Smooth muscle cell (in vitro differentiated cells): ENCODE results near the gene TMEM168. TPM values are rescaled to one million over a fixed set of nuclear protein-coding genes. Genes with fewer than 3 reads are reported as not detected.

Source experiments
- DNase-seq: peaks from one replicate; lab custom pipeline; 2025; ENCODE audit not compliant: unreplicated experiment; lab: John Stamatoyannopoulos, UW
- H2AFZ ChIP-seq: fragments of 200-600 bp; sonication (generic); 2 replicates; pipeline ENCODE4 v1.6.0; 2016; ENCODE audit warnings: antibody characterized with exemption, low read depth, mild to moderate bottlenecking
- H3F3A ChIP-seq: fragments of 200-600 bp; sonication (generic); 2 replicates; pipeline ENCODE4 v1.6.0; 2017; ENCODE audit warnings: antibody characterized with exemption, low read depth
- H3K27ac ChIP-seq: fragments of 200-600 bp; sonication (generic); 2 replicates; pipeline ENCODE4 v1.5.1; 2016; ENCODE audit warnings: low read depth, mild to moderate bottlenecking
- H3K27me3 ChIP-seq: fragments of 200-600 bp; sonication (generic); 2 replicates; pipeline ENCODE4 v1.6.1; 2016; ENCODE audit warnings: low read depth, mild to moderate bottlenecking
- H3K36me3 ChIP-seq: fragments of 200-600 bp; sonication (generic); 2 replicates; pipeline ENCODE4 v1.5.1; 2016; ENCODE audit warnings: low read depth
- H3K4me1 ChIP-seq: fragments of 200-600 bp; sonication (generic); 2 replicates; pipeline ENCODE4 v1.5.1; 2016; ENCODE audit warnings: low read depth
- H3K4me2 ChIP-seq: fragments of 200-600 bp; sonication (generic); 2 replicates; pipeline ENCODE4 v1.6.0; 2016; ENCODE audit warnings: mild to moderate bottlenecking
- H3K4me3 ChIP-seq: fragments of 200-600 bp; sonication (generic); 2 replicates; pipeline ENCODE4 v1.5.1; 2016; ENCODE audit warnings: mild to moderate bottlenecking
- H3K79me2 ChIP-seq: fragments of 200-600 bp; sonication (generic); 2 replicates; pipeline ENCODE4 v1.6.0; 2016; ENCODE audit warnings: low read depth, mild to moderate bottlenecking
- H3K9ac ChIP-seq: fragments of 200-600 bp; sonication (generic); 2 replicates; pipeline ENCODE4 v1.6.0; 2016; ENCODE audit warnings: low read depth
- H3K9me3 ChIP-seq: fragments of 200-600 bp; sonication (generic); replicated peaks from 2 replicates; pipeline ENCODE4 v1.5.1; 2016; ENCODE audit warnings: low read depth
- H4K20me1 ChIP-seq: fragments of 200-600 bp; sonication (generic); 2 replicates; pipeline ENCODE4 v1.6.0; 2016; ENCODE audit warnings: low read depth
- CTCF ChIP-seq: fragments of 200-600 bp; sonication (generic); IDR thresholded peaks from 2 replicates; pipeline ENCODE4 v1.5.1; 2017; ENCODE audit warnings: borderline replicate concordance, mild to moderate bottlenecking, antibody characterized with exemption; ENCODE audit not compliant: insufficient read depth, poor library complexity, severe bottlenecking
- WGBS: methylation state at CpG from one replicate; pipeline ENCODE4 v1.1.7; 2016; ENCODE audit warnings: low lambda C conversion rate; 5-methylcytosine and 5-hydroxymethylcytosine counted together
- polyA plus RNA-seq: library from polyadenylated mRNA; unstranded; fragments of >200 nt; fragmentation: Nextera tagmentation; extraction: Ambion mirVana; gene quantifications from 2 replicates; pipeline ENCODE4 v1.2.1, GENCODE V29; 2016
- total RNA-seq: library from RNA; depleted of rRNA; stranded (reverse); fragments of >200 nt; gene quantifications from 2 replicates; pipeline ENCODE4 v1.2.3, GENCODE V29; 2014

Gene TMEM168
- total and polyA plus RNA-seq, 2 experiments from 2014 or later: 11.4 to 33.4 TPM

DNA sequence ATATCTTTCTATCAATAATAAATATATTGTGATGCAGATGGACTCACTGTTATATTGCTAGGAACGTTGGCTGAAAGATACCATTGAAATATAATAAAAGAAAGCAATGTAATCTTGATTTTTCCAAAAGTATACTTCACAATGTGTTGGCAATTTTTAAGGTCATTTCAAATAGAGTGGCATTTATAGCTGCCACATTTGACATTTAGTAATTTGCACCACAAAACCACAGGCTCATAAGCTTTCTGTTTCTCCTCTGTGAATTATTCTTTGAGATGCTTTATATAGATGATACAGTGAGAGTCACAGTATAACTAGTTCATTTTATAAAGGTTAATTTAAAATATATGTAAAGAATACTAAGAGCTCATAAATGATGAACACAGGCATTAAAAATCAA, 44.6 kb downstream of the TMEM168 start:
- DNase-seq: no peak
- no peaks in the 10 kb centered on the region for H3K79me2 ChIP-seq
- H3F3A ChIP-seq: no peaks in the 10 kb centered on the region
- H3K9me3 ChIP-seq: no peaks in the 10 kb centered on the region
- H3K4me3 ChIP-seq: no peak overlapping the region
- no peak for TF ChIP-seq CTCF
- no peak overlapping the region for H3K4me2 ChIP-seq
- H3K27ac ChIP-seq: no peak overlapping the region
- H3K36me3 ChIP-seq: no peaks in the 10 kb centered on the region
- no peaks in the 10 kb centered on the region for H3K27me3 ChIP-seq
- no peaks in the 10 kb centered on the region for H4K20me1 ChIP-seq
- no peak overlapping the region for H3K9ac ChIP-seq
- no peaks in the 10 kb centered on the region for H3K4me1 ChIP-seq
- no peak overlapping the region for H2AFZ ChIP-seq
- WGBS: 90% methylated on average over 1 of the region's 1 CpG

GRCh38 chr7:112744818-112745217, 45.4 kb downstream of the TMEM168 start:
- Histone ChIP-seq H3K27me3 (no peaks in the 10 kb centered on the region), H3K36me3 (no peaks in the 10 kb centered on the region), H2AFZ (no peak overlapping the region), H3K79me2 (no peaks in the 10 kb centered on the region), H3K4me3 (no peak overlapping the region), H4K20me1 (no peaks in the 10 kb centered on the region), H3F3A (no peaks in the 10 kb centered on the region), H3K27ac (no peak overlapping the region), H3K4me1 (no peaks in the 10 kb centered on the region), H3K9me3 (no peaks in the 10 kb centered on the region), H3K4me2 (no peak overlapping the region), H3K9ac (no peak overlapping the region)
- DNase-seq: no peak
- no peak for TF ChIP-seq CTCF
- 81% methylated on average over 2 of the region's 2 CpGs for WGBS

- H3K4me1 ChIP-seq: no peaks in the 10 kb centered on the region
- H2AFZ ChIP-seq: no peak overlapping the region
- no peak overlapping the region for H3K4me3 ChIP-seq
- no peaks in the 10 kb centered on the region for H3K9me3 ChIP-seq
- TF ChIP-seq CTCF: no peak
- H3K9ac ChIP-seq: no peak overlapping the region
- no peak for DNase-seq
- H3K36me3 ChIP-seq: no peaks in the 10 kb centered on the region
- H3F3A ChIP-seq: no peaks in the 10 kb centered on the region
- no peaks in the 10 kb centered on the region for H3K27me3 ChIP-seq
- no peak overlapping the region for H3K27ac ChIP-seq
- 85% methylated on average over 1 of the region's 1 CpG for WGBS
- H3K4me2 ChIP-seq: no peak overlapping the region
- no peaks in the 10 kb centered on the region for H4K20me1 ChIP-seq
- H3K79me2 ChIP-seq: no peaks in the 10 kb centered on the region
These were observed 46.4 kb downstream of the TMEM168 start for GRCh38 chr7:112743811-112744210.

- Histone ChIP-seq H3K36me3 (no peaks in the 10 kb centered on the region), H3K4me3 (no peak overlapping the region), H3K9me3 (no peaks in the 10 kb centered on the region), H3K27ac (no peak overlapping the region), H3K4me1 (no peaks in the 10 kb centered on the region), H3K79me2 (no peaks in the 10 kb centered on the region), H3K27me3 (no peaks in the 10 kb centered on the region), H3K9ac (no peak overlapping the region), H3F3A (no peaks in the 10 kb centered on the region), H2AFZ (no peak overlapping the region), H3K4me2 (no peak overlapping the region), H4K20me1 (no peaks in the 10 kb centered on the region)
- no peak for DNase-seq
- 90% methylated on average over 2 of the region's 2 CpGs for WGBS
- TF ChIP-seq CTCF: no peak
These were observed 49.5 kb downstream of the TMEM168 start for GRCh38 chr7:112740667-112741066.
